ENCODE measurements around the gene SLC7A10.

DNA sequence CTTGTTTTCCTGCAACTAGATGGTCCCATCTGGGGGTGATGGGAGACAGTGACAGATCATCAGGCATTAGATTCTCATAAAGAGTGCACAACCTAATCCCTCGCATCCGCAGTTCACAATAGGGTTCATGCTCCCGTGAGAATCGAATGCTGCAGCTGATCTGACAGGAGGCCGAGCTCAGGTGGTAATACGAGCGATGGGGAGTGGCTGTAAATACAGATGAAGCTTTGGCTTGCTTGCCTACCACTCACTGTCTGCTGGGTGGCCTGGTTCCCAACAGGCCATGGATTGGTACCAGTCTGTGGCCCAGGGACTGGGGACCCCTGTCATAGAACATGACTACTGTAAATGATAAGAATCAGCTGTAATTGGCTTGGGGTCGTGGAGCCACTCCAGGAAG, 65.8 kb downstream of the SLC7A10 start:
- TF ChIP-seq, protein P1, sequence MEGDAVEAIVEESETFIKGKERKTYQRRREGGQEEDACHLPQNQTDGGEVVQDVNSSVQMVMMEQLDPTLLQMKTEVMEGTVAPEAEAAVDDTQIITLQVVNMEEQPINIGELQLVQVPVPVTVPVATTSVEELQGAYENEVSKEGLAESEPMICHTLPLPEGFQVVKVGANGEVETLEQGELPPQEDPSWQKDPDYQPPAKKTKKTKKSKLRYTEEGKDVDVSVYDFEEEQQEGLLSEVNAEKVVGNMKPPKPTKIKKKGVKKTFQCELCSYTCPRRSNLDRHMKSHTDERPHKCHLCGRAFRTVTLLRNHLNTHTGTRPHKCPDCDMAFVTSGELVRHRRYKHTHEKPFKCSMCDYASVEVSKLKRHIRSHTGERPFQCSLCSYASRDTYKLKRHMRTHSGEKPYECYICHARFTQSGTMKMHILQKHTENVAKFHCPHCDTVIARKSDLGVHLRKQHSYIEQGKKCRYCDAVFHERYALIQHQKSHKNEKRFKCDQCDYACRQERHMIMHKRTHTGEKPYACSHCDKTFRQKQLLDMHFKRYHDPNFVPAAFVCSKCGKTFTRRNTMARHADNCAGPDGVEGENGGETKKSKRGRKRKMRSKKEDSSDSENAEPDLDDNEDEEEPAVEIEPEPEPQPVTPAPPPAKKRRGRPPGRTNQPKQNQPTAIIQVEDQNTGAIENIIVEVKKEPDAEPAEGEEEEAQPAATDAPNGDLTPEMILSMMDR (IDR thresholded peaks at IDR 0.05), result no peak
- TF ChIP-seq POLR2A (IDR thresholded peaks at IDR 0.05) (no peak), POLR2AphosphoS5 (IDR thresholded peaks at IDR 0.05) (no peak)
